A549 (cell line): Measurements from ENCODE around the gene SLC11A1. TPM values are rescaled to one million over a fixed set of nuclear protein-coding genes. Genes with fewer than 3 reads are reported as not detected.

ENCODE experiments used
- ATAC-seq, 2 experiments: fragments of 200-7000 bp in 1 of 2; fragments of >200 bp in 1 of 2; cut with Nextera tagmentation in 1 of 2; cut with Tn5 transposase in 1 of 2; 3 replicates each; pipeline versions ENCODE4 v1.8.0 to v1.9.1; 2018 to 2020; ENCODE audit warnings: mild to moderate bottlenecking in 1 of 2, moderate library complexity in 1 of 2
- CTCF ChIA-PET: fragments of 300-600 bp; sonication (Branson Sonifier 250); formaldehyde crosslinking; extraction: SDS; loops from one replicate; lab custom pipeline; 2021; ENCODE audit warnings: antibody characterized with exemption, inconsistent platforms; lab: Yijun Ruan, JAX
- POLR2A ChIA-PET: fragments of 350-600 bp; formaldehyde crosslinking; extraction: SDS; loops from one replicate; lab custom pipeline; 2021; ENCODE audit warnings: antibody characterized with exemption, inconsistent platforms; lab: Yijun Ruan, JAX
- DNase-seq, 2 experiments: peaks; one replicate each; pipeline versions ENCODE4 v3.0.0 to v3.0.0-alpha.2; 2011 to 2016; ENCODE audit warnings: low read depth in 1 of 2, low spot score in 1 of 2
- FAIRE-seq: peaks from 2 replicates; lab custom pipeline; 2011; peaks lifted over from hg19 to GRCh38; lab: Jason Lieb, UNC
- H3K27ac ChIP-seq, 2 experiments: fragments of >200 bp; sonication (Bioruptor Twin); formaldehyde crosslinking; 3 replicates each; pipeline ENCODE4 v1.5.1; 2016 to 2017
- H3K4me1 ChIP-seq: fragments of >200 bp; sonication (Bioruptor Twin); formaldehyde crosslinking; 3 replicates; pipeline ENCODE4 v1.6.1; 2016
- H3K4me2 ChIP-seq: fragments of >200 bp; sonication (Bioruptor Twin); formaldehyde crosslinking; 3 replicates; pipeline ENCODE4 v1.6.1; 2016
- H3K4me3 ChIP-seq: fragments of >200 bp; sonication (Bioruptor Twin); formaldehyde crosslinking; 3 replicates; pipeline ENCODE4 v1.5.1; 2016
- H3K9me3 ChIP-seq: fragments of >200 bp; sonication (Bioruptor Twin); formaldehyde crosslinking; 3 replicates; pipeline ENCODE4 v1.6.1; 2016
- CBX8 ChIP-seq: fragments of 200-600 bp; sonication (generic); IDR thresholded peaks from 2 replicates; pipeline ENCODE4 v1.6.1; 2016
- E2F6 ChIP-seq: IDR thresholded peaks from 2 replicates; pipeline ENCODE4 v1.6.1; 2012; ENCODE audit warnings: low read depth, borderline replicate concordance
- EHF ChIP-seq: fragments of 250-450 bp; sonication (Bioruptor Pico); IDR thresholded peaks from 2 replicates; pipeline ENCODE4 v1.5.0; 2020; ENCODE audit warnings: mild to moderate bottlenecking
- ESRRA ChIP-seq: fragments of 150-350 bp; IDR thresholded peaks from 2 replicates; pipeline ENCODE4 v1.6.1; 2014; ENCODE audit warnings: mild to moderate bottlenecking, low read length, borderline replicate concordance
- FOXS1 ChIP-seq: fragments of 250-450 bp; sonication (Bioruptor Pico); IDR thresholded peaks from 2 replicates; pipeline ENCODE4 v1.5.0; 2020; ENCODE audit warnings: mild to moderate bottlenecking, moderate library complexity
- GATA3 ChIP-seq: IDR thresholded peaks from 2 replicates; pipeline ENCODE4 v1.6.1; 2012; ENCODE audit warnings: borderline replicate concordance
- HDAC2 ChIP-seq: fragments of 200-600 bp; sonication (generic); IDR thresholded peaks from 2 replicates; pipeline ENCODE4 v1.6.1; 2016
- HEYL ChIP-seq: fragments of 250-450 bp; sonication (Bioruptor Pico); IDR thresholded peaks from 2 replicates; pipeline ENCODE4 v1.8.0; 2021; ENCODE audit warnings: mild to moderate bottlenecking, moderate library complexity
- HOXA7 ChIP-seq: fragments of 250-450 bp; sonication (Bioruptor Pico); IDR thresholded peaks from 2 replicates; pipeline ENCODE4 v1.5.0; 2020; ENCODE audit warnings: mild to moderate bottlenecking, moderate library complexity
- HOXB5 ChIP-seq: fragments of 250-450 bp; sonication (Bioruptor Pico); IDR thresholded peaks from 2 replicates; pipeline ENCODE4 v1.5.0; 2020; ENCODE audit warnings: mild to moderate bottlenecking, moderate library complexity
- JUN ChIP-seq, 2 experiments: fragments of >200 bp; sonication (Bioruptor Twin); formaldehyde crosslinking; IDR thresholded peaks; 2 replicates in 1 of 2; 3 replicates in 1 of 2; pipeline ENCODE4 v1.6.1; 2016 to 2017
- KDM1A ChIP-seq: fragments of 200-600 bp; sonication (generic); IDR thresholded peaks from 2 replicates; pipeline ENCODE4 v1.6.1; 2016; ENCODE audit warnings: low read depth, mild to moderate bottlenecking
- KDM5A ChIP-seq: fragments of 200-600 bp; sonication (generic); IDR thresholded peaks from 2 replicates; pipeline ENCODE4 v1.6.1; 2016; ENCODE audit warnings: antibody characterized with exemption, mild to moderate bottlenecking
- MAFK ChIP-seq: fragments of 450-650 bp; IDR thresholded peaks from 2 replicates; pipeline ENCODE4 v1.6.1; 2014; ENCODE audit not compliant: partially characterized antibody
- MAZ ChIP-seq: fragments of 150-350 bp; IDR thresholded peaks from 2 replicates; pipeline ENCODE4 v1.6.1; 2014; ENCODE audit warnings: antibody characterized with exemption, low read depth, low read length, borderline replicate concordance
- POLR2A ChIP-seq: IDR thresholded peaks from 2 replicates; pipeline ENCODE4 v1.6.1; 2012; ENCODE audit warnings: mild to moderate bottlenecking, low read length
- POLR2AphosphoS2 ChIP-seq: conservative IDR thresholded peaks from 2 replicates; pipeline ENCODE4 v1.6.1; 2012; ENCODE audit warnings: low read length, improper control_type of control experiment, inconsistent platforms
- RAD21 ChIP-seq, 2 experiments: fragments of >200 bp in 1 of 2; sonication (Bioruptor Twin) in 1 of 2; formaldehyde crosslinking in 1 of 2; IDR thresholded peaks in 1 of 2; conservative IDR thresholded peaks in 1 of 2; 2 replicates in 1 of 2; 3 replicates in 1 of 2; pipeline ENCODE4 v1.6.1; 2012 to 2018; ENCODE audit warnings: inconsistent platforms in 1 of 2
- RNF2 ChIP-seq: fragments of 200-600 bp; sonication (generic); IDR thresholded peaks from 2 replicates; pipeline ENCODE4 v1.6.1; 2016; ENCODE audit warnings: low read depth, mild to moderate bottlenecking, antibody characterized with exemption, moderate library complexity, borderline replicate concordance
- TFCP2L1 ChIP-seq: fragments of 250-450 bp; sonication (Bioruptor Pico); IDR thresholded peaks from 2 replicates; pipeline ENCODE4 v1.5.0; 2021; ENCODE audit warnings: mild to moderate bottlenecking
- ZC3H11A ChIP-seq: fragments of 450-650 bp; IDR thresholded peaks from 2 replicates; pipeline ENCODE4 v1.6.1; 2014; ENCODE audit warnings: antibody characterized with exemption, mild to moderate bottlenecking
- ZNF302 ChIP-seq: fragments of 250-450 bp; sonication (Bioruptor Pico); IDR thresholded peaks from 2 replicates; pipeline ENCODE4 v1.9.0; 2021; ENCODE audit warnings: inconsistent platforms, mild to moderate bottlenecking, moderate library complexity
- ZSCAN20 ChIP-seq: fragments of 250-450 bp; sonication (Bioruptor Pico); IDR thresholded peaks from 2 replicates; pipeline ENCODE4 v1.8.0; 2022; ENCODE audit warnings: mild to moderate bottlenecking, moderate library complexity
- WGBS: methylation state at CpG from one replicate; pipeline ENCODE4 v1.1.6; 2017; ENCODE audit errors: missing lambda C conversion rate; 5-methylcytosine and 5-hydroxymethylcytosine counted together
- polyA plus RNA-seq, 4 experiments: library from polyadenylated mRNA; depleted of rRNA in 3 of 4; stranded (reverse); fragments of >200 nt; fragmentation: RNase III in 1 of 4; extraction: RNeasy Plus Mini Kit Qiagen cat#74134 plus additional on column Dnase treatment in 1 of 4; gene quantifications; 2 replicates in 3 of 4; 3 replicates in 1 of 4; pipeline ENCODE4 v1.2.3, GENCODE V29; 2011 to 2017
- TF ChIP-seq, protein P1 (sequence below): fragments of 150-350 bp; IDR thresholded peaks from 2 replicates; pipeline ENCODE4 v1.6.1; 2014; ENCODE audit warnings: low read depth, mild to moderate bottlenecking, low read length
- TF ChIP-seq, protein P2 (sequence below): IDR thresholded peaks from 2 replicates; pipeline ENCODE4 v1.6.1; 2012
- TF ChIP-seq, protein P3 (sequence below): IDR thresholded peaks from 2 replicates; pipeline ENCODE4 v1.6.1; 2012

The SLC11A1 gene
- polyA plus RNA-seq, 2 of the 4 experiments (the other 2 are of a cell fraction): 0.18 to 0.52 TPM

DNA sequence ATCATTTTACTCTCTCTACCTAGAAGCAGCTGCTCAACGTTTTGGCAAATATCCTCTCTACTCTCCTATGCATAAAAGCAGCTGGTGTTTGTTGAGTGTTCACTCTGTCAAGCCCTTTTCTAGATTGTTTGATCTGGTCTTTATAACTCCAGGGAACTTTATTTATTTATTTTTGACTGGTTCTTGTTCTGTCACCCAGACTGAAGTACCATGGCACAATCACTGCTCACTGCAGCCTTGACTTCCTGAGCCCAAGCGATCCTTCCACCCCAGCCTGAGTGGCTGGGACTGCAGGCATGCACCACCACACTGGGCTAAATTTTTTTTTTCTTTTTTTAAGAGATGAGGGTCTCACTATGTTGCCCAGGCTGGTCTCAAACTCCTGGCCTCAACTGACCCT is 12.7 kb upstream of the SLC11A1 start:
- no peak overlapping the region for H3K4me3 ChIP-seq
- no peak overlapping the region for H3K4me2 ChIP-seq
- WGBS: 71% methylated on average over 2 of the region's 2 CpGs
- no peak for ATAC-seq
- TF ChIP-seq ZSCAN20 (CRISPR knock-in tag) (no peak), EHF (CRISPR knock-in tag) (no peak), POLR2A (no peak), JUN (IDR thresholded peaks at IDR 0.05) (no peak), KDM1A (no peak), HEYL (no peak), RAD21 (conservative IDR thresholded peaks at IDR 0.05 in 1 of 2, IDR thresholded peaks at IDR 0.05 in 1 of 2) (no peak), HDAC2 (no peak), FOXS1 (CRISPR knock-in tag) (no peak), CBX8 (no peak), TFCP2L1 (CRISPR knock-in tag) (no peak), ESRRA (no peak), KDM5A (no peak), MAZ (no peak), MAFK (no peak), HOXA7 (no peak), HOXB5 (CRISPR knock-in tag) (no peak), ZC3H11A (no peak)
- TF ChIP-seq, protein P1, sequence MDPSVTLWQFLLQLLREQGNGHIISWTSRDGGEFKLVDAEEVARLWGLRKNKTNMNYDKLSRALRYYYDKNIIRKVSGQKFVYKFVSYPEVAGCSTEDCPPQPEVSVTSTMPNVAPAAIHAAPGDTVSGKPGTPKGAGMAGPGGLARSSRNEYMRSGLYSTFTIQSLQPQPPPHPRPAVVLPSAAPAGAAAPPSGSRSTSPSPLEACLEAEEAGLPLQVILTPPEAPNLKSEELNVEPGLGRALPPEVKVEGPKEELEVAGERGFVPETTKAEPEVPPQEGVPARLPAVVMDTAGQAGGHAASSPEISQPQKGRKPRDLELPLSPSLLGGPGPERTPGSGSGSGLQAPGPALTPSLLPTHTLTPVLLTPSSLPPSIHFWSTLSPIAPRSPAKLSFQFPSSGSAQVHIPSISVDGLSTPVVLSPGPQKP: no peak
- TF ChIP-seq, protein P2, sequence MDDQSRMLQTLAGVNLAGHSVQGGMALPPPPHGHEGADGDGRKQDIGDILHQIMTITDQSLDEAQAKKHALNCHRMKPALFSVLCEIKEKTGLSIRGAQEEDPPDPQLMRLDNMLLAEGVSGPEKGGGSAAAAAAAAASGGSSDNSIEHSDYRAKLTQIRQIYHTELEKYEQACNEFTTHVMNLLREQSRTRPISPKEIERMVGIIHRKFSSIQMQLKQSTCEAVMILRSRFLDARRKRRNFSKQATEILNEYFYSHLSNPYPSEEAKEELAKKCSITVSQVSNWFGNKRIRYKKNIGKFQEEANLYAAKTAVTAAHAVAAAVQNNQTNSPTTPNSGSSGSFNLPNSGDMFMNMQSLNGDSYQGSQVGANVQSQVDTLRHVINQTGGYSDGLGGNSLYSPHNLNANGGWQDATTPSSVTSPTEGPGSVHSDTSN: no peak
- no peak for FAIRE-seq
- POLR2A ChIA-PET: no interaction called here
- H3K9me3 ChIP-seq: 0 out of 3 replicates have a peak, but pooled peaks cover 7% of the 10 kb centered on the region
- 0 out of 3 replicates have a peak, but pooled peaks cover 3% of the 10 kb centered on the region for H3K4me1 ChIP-seq
- CTCF ChIA-PET: interaction anchor here (1.3 to 1.4 kb wide), 3 partner anchors 9 to 26 kb away, joined by 3 to 5 read pairs (median 4); partner anchors contain the start of gene CATIP
- H3K27ac ChIP-seq: no peak overlapping the region
- no peak for DNase-seq

DNA sequence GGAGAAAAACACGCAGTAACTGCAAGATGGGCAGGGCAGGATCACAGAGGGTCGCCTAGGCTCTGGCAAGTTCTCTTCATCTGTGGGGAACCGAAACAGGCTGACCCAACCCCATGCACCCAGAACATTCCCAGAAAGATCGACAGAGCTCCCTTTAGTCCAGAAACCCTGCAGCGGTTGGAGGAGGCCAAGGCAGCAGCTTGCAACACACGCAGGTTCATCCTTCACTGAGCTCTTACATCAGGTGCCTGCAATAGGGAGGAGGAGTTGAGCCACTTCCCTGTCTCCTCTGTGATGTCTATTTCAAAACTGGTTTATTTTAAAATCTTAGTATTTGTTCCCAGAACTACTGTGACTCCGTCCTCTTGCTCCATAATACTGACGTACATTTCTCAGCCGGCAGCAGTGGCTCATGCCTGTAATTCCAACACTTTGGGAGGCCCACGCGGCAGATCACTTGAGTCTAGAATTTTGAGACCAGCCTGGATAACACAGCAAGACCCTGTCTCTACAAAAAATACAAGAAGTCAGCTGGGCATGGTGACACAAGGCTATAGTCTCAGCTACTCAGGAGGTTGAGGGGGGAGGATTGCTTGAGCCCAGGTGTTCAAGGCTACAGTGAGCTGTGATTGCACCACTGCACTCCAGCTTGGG is 11.5 kb upstream of the SLC11A1 start:
- ChIA-PET POLR2A (interaction anchor here (1.2 kb wide), 1 partner anchor 100 kb away, joined by 3 read pairs; the partner anchor contains the start of gene PNKD), CTCF (interaction anchor here (0.6 to 1.4 kb wide), 3 partner anchors 7 to 14 kb away, joined by 3 to 4 read pairs (median 3); partner anchors contain the start of gene CATIP)
- Histone ChIP-seq H3K4me2 (no peak overlapping the region), H3K4me3 (no peak overlapping the region), H3K9me3 (0 out of 3 replicates have a peak, but pooled peaks cover 7% of the 10 kb centered on the region), H3K4me1 (peaks cover 8% of the 10 kb centered on the region; the same call in 1 of the 3 replicates), H3K27ac (no peak overlapping the region)
- DNase-seq (no peak), FAIRE-seq (no peak), ATAC-seq (no peak)
- TF ChIP-seq RNF2 (no peak), HOXA7 (no peak), POLR2AphosphoS2 (no peak), JUN (IDR thresholded peaks at IDR 0.05) (no peak), MAFK (no peak), ZC3H11A (no peak), KDM1A (no peak), ZNF302 (CRISPR knock-in tag) (no peak), GATA3 (no peak), E2F6 (no peak), HOXB5 (CRISPR knock-in tag) (no peak)
- TF ChIP-seq, protein P3, sequence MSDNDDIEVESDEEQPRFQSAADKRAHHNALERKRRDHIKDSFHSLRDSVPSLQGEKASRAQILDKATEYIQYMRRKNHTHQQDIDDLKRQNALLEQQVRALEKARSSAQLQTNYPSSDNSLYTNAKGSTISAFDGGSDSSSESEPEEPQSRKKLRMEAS: no peak
- TF ChIP-seq, protein P2: no peak
- 82% methylated on average over 11 of the region's 11 CpGs for WGBS
